ENCODE results near the gene TPRX2. TPM values are rescaled to one million over a fixed set of nuclear protein-coding genes. Genes with fewer than 3 reads are reported as not detected.

Gene TPRX2
- total RNA-seq, 1 donor from 2014 or later, result not detected

Other genes with a start within 250 kb of the TPRX2 start
- 10.3 and 21.0 TPM in 2 replicates for gene EHD2, start 145.8 kb upstream of the TPRX2 start, total RNA-seq (ENCODE audit: low replicate concordance)
- 274 and 291 TPM in 2 replicates for gene NOP53, start 113.7 kb upstream of the TPRX2 start, total RNA-seq (ENCODE audit: low replicate concordance)
- 109 and 117 TPM in 2 replicates for gene SELENOW, start 80.5 kb upstream of the TPRX2 start, total RNA-seq (ENCODE audit: low replicate concordance)
- not detected in 2 replicates for gene TPRX1, start 54.7 kb upstream of the TPRX2 start, total RNA-seq (ENCODE audit: low replicate concordance)
- gene CRX, start 37.3 kb upstream of the TPRX2 start, total RNA-seq (ENCODE audit: low replicate concordance), result not detected in 2 replicates
- gene SULT2A1, start 27.1 kb downstream of the TPRX2 start, total RNA-seq (ENCODE audit: low replicate concordance), result 4.4 and 9.8 TPM in 2 replicates
- not detected in 2 replicates for gene BSPH1, start 132.9 kb downstream of the TPRX2 start, total RNA-seq (ENCODE audit: low replicate concordance)
- gene ELSPBP1, start 135.4 kb downstream of the TPRX2 start, total RNA-seq (ENCODE audit: low replicate concordance), result not detected in 2 replicates
- not detected in 2 replicates for gene CABP5, start 184.8 kb downstream of the TPRX2 start, total RNA-seq (ENCODE audit: low replicate concordance)